CD14-positive monocyte (primary cell): ENCODE measurements around the gene KCNG2. TPM values are rescaled to one million over a fixed set of nuclear protein-coding genes. Genes with fewer than 3 reads are reported as not detected.

Experiments used
- DNase-seq, 3 donors: peaks; one replicate each; pipeline ENCODE4 v3.0.0-alpha.2; 2011 to 2022
- H2AFZ ChIP-seq: 2 replicates; pipeline ENCODE4 v1.6.0; 2012; ENCODE audit warnings: mild to moderate bottlenecking, low read depth, low read length, inconsistent platforms; ENCODE audit not compliant: insufficient read depth, poor library complexity, severe bottlenecking
- H3K27ac ChIP-seq, 2 donors: 1 replicate in 1 of 2; 2 replicates in 1 of 2; pipeline ENCODE4 v1.5.1; 2012 to 2013; ENCODE audit warnings: low read length in 2 of 2, control low read depth in 1 of 2, inconsistent platforms in 1 of 2, low read depth in 1 of 2, mild to moderate bottlenecking in 1 of 2
- H3K27me3 ChIP-seq, 2 donors: one replicate each; pipeline versions ENCODE4 v1.6.0 to v1.6.1; 2011 to 2013; ENCODE audit warnings: low read length in 2 of 2; ENCODE audit not compliant: control insufficient read depth in 2 of 2, insufficient read depth in 2 of 2
- H3K36me3 ChIP-seq, 2 donors: replicated peaks in 1 of 2; 1 replicate in 1 of 2; 2 replicates in 1 of 2; pipeline versions ENCODE4 v1.5.1 to v1.6.1; 2012 to 2013; ENCODE audit warnings: low read length in 2 of 2, control low read depth in 1 of 2, inconsistent platforms in 1 of 2, mild to moderate bottlenecking in 1 of 2; ENCODE audit not compliant: insufficient read depth in 2 of 2, control insufficient read depth in 1 of 2
- H3K4me1 ChIP-seq, 2 donors: 1 replicate in 1 of 2; 2 replicates in 1 of 2; pipeline versions ENCODE4 v1.5.1 to v1.6.1; 2012 to 2013; ENCODE audit warnings: low read length in 2 of 2, control low read depth in 1 of 2, inconsistent platforms in 1 of 2, mild to moderate bottlenecking in 1 of 2, moderate library complexity in 1 of 2; ENCODE audit not compliant: insufficient read depth in 2 of 2, control insufficient read depth in 1 of 2
- H3K4me2 ChIP-seq: replicated peaks from 2 replicates; pipeline ENCODE3; 2012; ENCODE audit warnings: low read length, moderate library complexity, mild to moderate bottlenecking; ENCODE audit not compliant: poor library complexity, severe bottlenecking; ENCODE audit errors: extremely low read depth
- H3K4me3 ChIP-seq, 3 experiments: fragments of 200-600 bp in 1 of 3; sonication (generic) in 1 of 3; replicated peaks in 1 of 3; 1 replicate in 2 of 3; 2 replicates in 1 of 3; pipeline ENCODE4 v1.5.1; 2011 to 2013; ENCODE audit warnings: low read length in 3 of 3, mild to moderate bottlenecking in 3 of 3, control low read depth in 2 of 3, low read depth in 2 of 3, inconsistent platforms in 1 of 3, moderate library complexity in 1 of 3
- H3K79me2 ChIP-seq: 2 replicates; pipeline ENCODE4 v1.6.0; 2012; ENCODE audit warnings: mild to moderate bottlenecking, control low read depth, inconsistent platforms, low read length, moderate library complexity; ENCODE audit not compliant: insufficient read depth
- H3K9ac ChIP-seq: 2 replicates; pipeline ENCODE4 v1.6.0; 2017; ENCODE audit warnings: low read length, mild to moderate bottlenecking; ENCODE audit not compliant: insufficient read depth, poor library complexity, severe bottlenecking
- H3K9me3 ChIP-seq, 2 donors: replicated peaks in 1 of 2; 1 replicate in 1 of 2; 2 replicates in 1 of 2; pipeline versions ENCODE4 v1.5.1 to v1.6.1; 2012 to 2013; ENCODE audit warnings: low read length in 2 of 2, control low read depth in 1 of 2; ENCODE audit not compliant: control insufficient read depth in 1 of 2, insufficient read depth in 1 of 2
- H4K20me1 ChIP-seq: 2 replicates; pipeline ENCODE4 v1.6.0; 2012; ENCODE audit warnings: mild to moderate bottlenecking, low read length, control low read depth, moderate library complexity; ENCODE audit not compliant: insufficient read depth
- H3K27ac Mint-ChIP-seq, 7 donors: one replicate each; pipeline ENCODE4 v1.8.0; 2020; ENCODE audit warnings: mild to moderate bottlenecking in 7 of 7, mixed read lengths in 7 of 7, moderate library complexity in 6 of 7, inconsistent platforms in 2 of 7
- H3K27me3 Mint-ChIP-seq, 3 donors: one replicate each; pipeline ENCODE4 v1.8.0; 2021 to 2022; ENCODE audit warnings: low read depth in 3 of 3, mild to moderate bottlenecking in 3 of 3, mixed read lengths in 3 of 3, moderate library complexity in 3 of 3, inconsistent platforms in 1 of 3
- H3K36me3 Mint-ChIP-seq, 2 donors: one replicate each; pipeline ENCODE4 v1.8.0; 2020; ENCODE audit warnings: mixed read lengths in 2 of 2, inconsistent platforms in 1 of 2, mild to moderate bottlenecking in 1 of 2
- H3K4me1 Mint-ChIP-seq: one replicate; pipeline ENCODE4 v1.8.0; 2020; ENCODE audit warnings: mild to moderate bottlenecking, mixed read lengths
- H3K4me3 Mint-ChIP-seq, 2 donors: one replicate each; pipeline ENCODE4 v1.8.0; 2020; ENCODE audit warnings: mild to moderate bottlenecking in 2 of 2, mixed read lengths in 2 of 2, moderate library complexity in 1 of 2
- H3K9me3 Mint-ChIP-seq, 7 donors: one replicate each; pipeline ENCODE4 v1.8.0; 2020 to 2022; ENCODE audit warnings: mixed read lengths in 7 of 7, mild to moderate bottlenecking in 6 of 7, moderate library complexity in 6 of 7, inconsistent platforms in 2 of 7
- CTCF ChIP-seq: fragments of 200-600 bp; IDR thresholded peaks from one replicate; pipeline ENCODE4 v1.8.0; 2022; ENCODE audit warnings: antibody characterized with exemption, mild to moderate bottlenecking
- WGBS: methylation state at CpG from one replicate; pipeline ENCODE4 v1.1.5; 2013; ENCODE audit warnings: missing lambda C conversion rate; ENCODE audit not compliant: insufficient coverage; 5-methylcytosine and 5-hydroxymethylcytosine counted together
- intact Hi-C, 2 donors: fragments of 100-400 bp; cut with micrococcal nuclease; formaldehyde crosslinking; loops; one replicate each; pipeline versions ENCODE4 v1.15.0 to v1.15.1; 2023
- polyA plus RNA-seq, 3 donors: library from polyadenylated mRNA; depleted of rRNA in 1 of 3; unstranded in 2 of 3; stranded (reverse) in 1 of 3; fragments of 300-500 nt in 2 of 3; fragments of >200 nt in 1 of 3; fragmentation: Illumina TruSeq in 2 of 3; gene quantifications; 1 replicate in 2 of 3; 2 replicates in 1 of 3; pipeline ENCODE4 v1.2.3, GENCODE V29; 2012 to 2021

The KCNG2 gene
- polyA plus RNA-seq, 3 donors: 0.04 TPM; not detected in 2

- no peaks in the 10 kb centered on the region for H3K4me1 ChIP-seq
- DNase-seq: no peak
- H2AFZ ChIP-seq: no peak overlapping the region
- H3K9ac ChIP-seq: no peak overlapping the region
- Mint-ChIP-seq H3K9me3 (peaks cover 20 to 41% (median 33%) of the 10 kb centered on the region in 7 donors), H3K27me3 (peaks cover 0 to 2% (median 1%) of the 10 kb centered on the region in 3 donors), H3K27ac (no peak overlapping the region), H3K36me3 (no peaks in the 10 kb centered on the region), H3K4me3 (no peak overlapping the region), H3K4me1 (no peaks in the 10 kb centered on the region)
- intact Hi-C loops: no loop called here
- H3K9me3 ChIP-seq: peaks cover 23 to 42% of the 10 kb centered on the region in 2 donors
- 93% methylated on average over 20 of the region's 20 CpGs for WGBS
- no peak overlapping the region for H3K4me2 ChIP-seq
- H3K27ac ChIP-seq: no peak overlapping the region
- H3K4me3 ChIP-seq: no peak overlapping the region
- no peaks in the 10 kb centered on the region for H4K20me1 ChIP-seq
- no peaks in the 10 kb centered on the region for H3K79me2 ChIP-seq
- H3K27me3 ChIP-seq: no peaks in the 10 kb centered on the region
- no peaks in the 10 kb centered on the region for H3K36me3 ChIP-seq
- no peak for TF ChIP-seq CTCF
Measured at GRCh38 chr18:79878741-79879378, 81.1 kb downstream of the KCNG2 start.

- no peak overlapping the region for H3K27ac ChIP-seq
- H4K20me1 ChIP-seq: no peaks in the 10 kb centered on the region
- H3K36me3 ChIP-seq: no peaks in the 10 kb centered on the region
- H2AFZ ChIP-seq: no peak overlapping the region
- H3K4me1 Mint-ChIP-seq: no peaks in the 10 kb centered on the region
- no peak overlapping the region for H3K9ac ChIP-seq
- intact Hi-C loops: no loop called here
- no peaks in the 10 kb centered on the region for H3K27me3 ChIP-seq
- no peaks in the 10 kb centered on the region for H3K36me3 Mint-ChIP-seq
- no peaks in the 10 kb centered on the region for H3K79me2 ChIP-seq
- H3K4me3 ChIP-seq: no peak overlapping the region
- H3K4me3 Mint-ChIP-seq: no peak overlapping the region
- H3K9me3 ChIP-seq: peaks cover 30 to 49% of the 10 kb centered on the region in 2 donors
- TF ChIP-seq CTCF: no peak
- H3K4me2 ChIP-seq: no peak overlapping the region
- H3K4me1 ChIP-seq: no peaks in the 10 kb centered on the region
- H3K9me3 Mint-ChIP-seq: peaks cover 27 to 45% (median 40%) of the 10 kb centered on the region in 7 donors
- no peak overlapping the region for H3K27ac Mint-ChIP-seq
- H3K27me3 Mint-ChIP-seq: peaks cover 0 to 2% (median 1%) of the 10 kb centered on the region in 3 donors
- no peak for DNase-seq
- 89% methylated on average over 6 of the region's 12 CpGs for WGBS
Measured at GRCh38 chr18:79879566-79879965, 81.8 kb downstream of the KCNG2 start.
